Stimulated activated CD4-positive, alpha-beta T cell treated with anti-CD3 and anti-CD28 coated beads, TNF-alpha, amount 100 ng/mL, for 1 hour (primary cell): ENCODE measurements around the gene FOXB2.

Experiments
- DNase-seq, 3 donors: peaks; one replicate each; pipeline ENCODE4 v3.0.0-alpha.2; 2020; ENCODE audit warnings: low read depth in 3 of 3, low spot score in 1 of 3

FOXB2 gene

DNA sequence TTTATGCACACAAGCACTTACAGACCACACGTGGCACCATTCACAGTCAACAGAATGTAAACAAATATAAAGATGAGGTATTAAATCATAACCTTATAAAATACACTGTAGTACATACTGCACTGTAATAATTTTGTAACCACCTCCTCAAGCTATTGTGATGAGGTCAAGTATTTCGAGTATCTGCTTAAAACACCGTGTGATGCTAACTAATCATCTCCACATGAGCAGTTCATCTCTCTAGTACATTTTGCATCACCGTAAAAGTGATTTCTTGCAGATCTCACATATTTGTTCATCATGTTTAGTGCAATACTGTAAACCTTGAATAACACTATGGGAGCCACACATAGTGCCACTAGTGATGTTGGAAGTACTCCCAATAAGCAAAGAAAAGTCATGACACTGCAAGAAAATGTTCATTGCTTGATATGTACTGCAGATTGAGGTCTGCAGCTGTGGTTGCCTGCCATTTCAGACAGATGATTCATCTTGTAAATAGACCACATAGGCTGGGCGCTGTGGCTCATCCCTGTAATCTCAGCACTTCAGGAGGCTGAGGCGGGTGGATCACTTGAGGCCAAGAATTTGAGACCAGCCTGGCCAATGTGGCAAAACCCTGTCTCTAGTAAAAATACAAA, 44.3 kb downstream of the FOXB2 start:
- no peak for DNase-seq

DNA sequence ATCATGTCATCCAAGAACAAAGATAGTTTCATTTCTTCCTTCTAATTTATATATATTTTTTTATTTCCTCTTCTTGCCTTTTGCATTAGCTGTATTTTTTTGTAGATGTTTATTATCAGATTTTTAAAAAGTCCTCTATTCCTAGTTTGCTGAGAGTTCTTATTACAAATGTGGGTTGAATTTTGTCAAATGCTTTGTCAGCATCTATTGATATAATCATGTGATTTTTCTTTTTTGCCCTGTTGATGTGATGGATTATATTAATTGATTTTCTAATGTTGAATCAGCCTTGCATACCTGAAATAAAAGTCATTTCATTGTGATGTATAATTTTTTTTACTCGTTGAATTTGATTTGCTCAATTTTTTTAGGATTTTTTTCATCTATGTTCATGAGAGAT, 46.9 kb downstream of the FOXB2 start:
- DNase-seq, result no peak
